HG03520 (cell line): Measurements from ENCODE around the gene KTN1.

Experiments used
- ATAC-seq: cut with Tn5 transposase; IDR thresholded peaks from one replicate; pipeline ENCODE4 v1.9.1; 2021; ENCODE audit warnings: mild to moderate bottlenecking, moderate library complexity; ENCODE audit not compliant: unreplicated experiment

KTN1 gene

DNA sequence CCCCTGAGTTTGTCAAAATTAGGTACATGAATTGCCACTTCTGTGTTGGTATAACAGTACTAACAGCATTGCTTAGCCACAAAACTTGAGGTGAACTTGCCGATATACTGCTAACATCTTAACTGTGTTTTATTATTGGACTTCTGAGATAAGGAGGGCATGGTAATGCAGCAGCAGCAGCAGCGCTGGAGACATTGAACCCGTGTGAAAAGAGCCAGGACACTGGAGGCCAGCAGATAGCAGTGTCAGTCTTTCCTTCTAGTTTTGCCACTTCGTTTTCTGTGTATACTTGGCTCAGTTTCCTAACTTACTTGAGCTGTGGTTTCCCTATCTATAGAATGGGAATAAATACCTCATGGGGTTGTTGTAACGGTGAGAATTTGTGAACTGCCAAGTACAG lies 82.7 kb downstream of the KTN1 start:
- no peak for ATAC-seq

DNA sequence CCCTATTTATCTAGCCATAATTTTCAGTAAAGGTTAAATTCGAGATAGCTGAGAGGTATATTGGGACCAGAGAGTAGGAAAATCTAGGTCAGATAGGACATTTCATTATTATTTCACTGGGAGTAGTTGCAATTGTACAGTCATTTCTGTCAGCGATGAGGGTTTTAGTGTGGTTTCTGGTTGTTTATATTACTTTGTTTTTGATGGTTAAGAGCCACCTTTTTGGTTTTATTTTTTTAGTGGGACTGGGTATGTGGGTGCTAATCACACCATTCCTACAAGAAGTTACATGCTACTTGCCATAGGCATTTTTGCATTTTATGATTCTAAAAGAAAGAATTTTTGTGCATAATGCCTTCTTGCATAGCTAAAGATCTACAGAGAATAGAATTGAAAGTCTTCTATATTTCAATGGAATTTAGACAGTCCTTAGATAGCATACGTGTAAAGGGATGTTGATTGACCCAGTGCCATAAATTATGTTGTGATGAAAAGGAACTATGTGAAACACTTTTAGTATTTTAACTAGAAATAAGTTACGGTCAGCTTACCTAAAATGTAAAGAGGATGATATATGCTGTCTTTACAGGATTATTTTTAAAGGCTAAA lies 85.2 kb downstream of the KTN1 start:
- no peak for ATAC-seq

- ATAC-seq: no peak
Measured at GRCh38 chr14:55667801-55668200, 87.8 kb downstream of the KTN1 start.

- ATAC-seq: no peak
Measured at GRCh38 chr14:55671641-55672040, 91.6 kb downstream of the KTN1 start.

DNA sequence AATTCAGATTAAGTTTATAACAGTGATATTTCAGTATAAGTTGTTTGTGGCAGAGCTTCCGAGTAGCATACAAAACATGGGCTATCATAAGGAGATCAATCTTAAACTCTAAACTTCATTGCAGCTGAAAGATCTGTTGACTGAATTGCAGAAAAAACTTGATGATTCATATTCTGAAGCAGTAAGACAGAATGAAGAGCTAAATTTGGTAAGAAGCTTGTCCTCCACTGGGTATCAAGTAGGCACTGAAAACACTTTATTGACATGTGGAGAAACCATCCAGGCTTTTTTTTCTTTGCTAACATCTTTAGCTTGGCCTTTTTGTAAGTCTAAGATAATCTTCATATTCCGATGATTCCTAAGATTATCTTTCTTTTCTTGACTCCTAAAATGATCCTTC lies 93.0 kb downstream of the KTN1 start:
- no peak for ATAC-seq

GRCh38 chr14:55681096-55681495 lies 101.1 kb downstream of the KTN1 start:
- ATAC-seq: no peak

- ATAC-seq: no peak
Measured at GRCh38 chr14:55684956-55685584, 105.1 kb downstream of the KTN1 start.

DNA sequence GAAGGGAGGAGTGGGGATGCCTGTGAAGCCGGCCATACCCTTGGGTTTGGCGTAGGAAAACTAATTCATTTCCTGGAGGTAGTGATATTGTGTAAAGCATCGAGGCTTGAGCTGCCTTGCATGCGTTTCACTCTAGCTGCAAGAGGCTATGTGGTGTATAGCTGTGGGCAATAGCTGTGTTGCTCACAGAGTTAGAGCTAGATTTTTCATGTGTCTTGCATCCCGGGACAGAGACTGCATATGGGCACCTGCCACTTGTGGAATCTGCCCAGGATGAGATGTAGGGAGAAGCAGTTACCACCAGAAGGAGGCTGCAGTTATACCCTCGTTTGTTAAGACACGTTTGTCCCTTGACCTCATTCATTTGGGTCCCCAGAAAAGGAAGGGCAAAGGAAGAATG lies 106.7 kb downstream of the KTN1 start:
- ATAC-seq: no peak

- no peak for ATAC-seq
Measured at GRCh38 chr14:55688566-55688965, 108.6 kb downstream of the KTN1 start.

DNA sequence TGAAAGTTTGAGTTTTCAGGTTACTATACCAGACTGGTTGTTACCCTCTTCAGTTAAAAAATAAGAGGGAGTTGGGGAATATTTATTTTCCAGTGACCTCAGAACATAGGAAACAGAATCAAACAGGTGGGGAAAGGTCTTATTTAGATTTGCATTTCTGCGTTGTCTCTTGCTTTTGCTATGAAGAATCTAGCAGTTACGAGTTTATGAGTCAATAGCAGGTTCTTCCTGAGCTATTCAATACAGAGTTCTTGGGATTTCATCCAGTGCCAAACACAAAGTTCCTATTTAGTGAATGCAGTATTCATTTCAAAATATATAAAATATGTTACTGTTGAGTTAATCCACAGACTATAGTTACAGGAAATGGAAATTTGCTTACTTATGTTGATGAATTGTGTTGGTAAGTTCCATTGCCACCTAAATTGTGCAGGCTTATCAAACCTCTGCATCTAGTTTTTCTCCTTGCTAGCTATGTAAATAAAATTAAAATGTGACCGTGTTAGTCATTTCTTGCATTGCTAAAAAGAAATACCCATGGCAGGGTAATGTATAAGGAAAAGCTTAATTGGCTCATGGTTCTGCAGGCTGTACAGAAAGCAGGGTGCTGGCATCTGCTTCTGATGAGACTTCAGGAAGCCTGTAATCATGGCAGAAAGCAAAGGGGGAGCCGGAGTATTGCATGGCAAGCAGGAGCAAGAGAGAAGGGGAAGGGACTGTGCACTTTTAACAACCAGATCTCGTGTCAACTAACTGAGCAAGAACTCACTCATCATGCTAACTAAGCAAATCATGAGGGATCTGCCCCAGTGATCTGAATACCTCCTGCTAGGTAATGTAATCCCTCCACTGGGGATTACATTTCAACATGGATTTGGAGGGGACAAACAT lies 110.2 kb downstream of the KTN1 start:
- ATAC-seq: no peak

- no peak for ATAC-seq
Measured at GRCh38 chr14:55691659-55692058, 111.7 kb downstream of the KTN1 start.

- no peak for ATAC-seq
Measured at GRCh38 chr14:55693904-55694303, 113.9 kb downstream of the KTN1 start.

DNA sequence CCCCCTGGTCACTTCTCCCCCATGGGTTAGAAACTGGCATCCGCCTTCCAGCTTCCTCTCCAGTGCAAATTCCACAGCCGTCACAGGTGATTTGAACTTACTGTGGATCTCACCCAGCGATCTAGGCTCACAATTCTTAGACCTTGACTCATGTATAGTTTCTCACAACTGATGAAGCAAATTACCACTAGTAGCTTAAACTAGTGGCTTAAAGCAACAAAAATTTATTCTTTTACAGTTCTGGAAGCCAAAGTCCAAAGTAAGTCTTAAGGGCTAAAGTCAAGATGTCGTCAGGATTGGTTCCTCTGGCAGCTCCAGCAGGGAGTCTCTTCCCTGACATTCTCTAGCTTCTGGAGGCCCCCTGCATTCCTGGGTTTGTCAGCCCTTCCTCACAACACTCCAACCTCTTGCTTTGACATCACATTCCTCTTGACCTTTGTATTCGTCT lies 117.4 kb downstream of the KTN1 start:
- no peak for ATAC-seq

DNA sequence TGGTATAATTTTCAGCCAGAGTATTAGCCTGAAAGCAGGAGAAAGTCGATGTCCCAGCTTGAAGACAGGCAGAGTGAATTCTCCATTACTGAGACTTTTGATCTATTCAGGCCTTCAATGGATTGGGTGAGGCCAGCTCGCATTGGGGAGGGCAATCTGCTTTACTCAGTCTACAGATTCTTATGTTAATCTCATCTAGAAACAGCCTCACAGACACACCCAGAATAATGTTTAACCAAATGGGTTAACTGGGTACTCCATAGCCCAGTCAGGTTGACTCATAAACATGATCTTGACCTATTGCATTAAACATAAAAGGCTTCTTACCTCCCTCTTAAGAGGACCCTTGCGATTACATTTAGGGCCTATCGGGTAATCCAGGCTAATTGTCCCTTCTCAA lies 118.0 kb downstream of the KTN1 start:
- ATAC-seq: no peak

DNA sequence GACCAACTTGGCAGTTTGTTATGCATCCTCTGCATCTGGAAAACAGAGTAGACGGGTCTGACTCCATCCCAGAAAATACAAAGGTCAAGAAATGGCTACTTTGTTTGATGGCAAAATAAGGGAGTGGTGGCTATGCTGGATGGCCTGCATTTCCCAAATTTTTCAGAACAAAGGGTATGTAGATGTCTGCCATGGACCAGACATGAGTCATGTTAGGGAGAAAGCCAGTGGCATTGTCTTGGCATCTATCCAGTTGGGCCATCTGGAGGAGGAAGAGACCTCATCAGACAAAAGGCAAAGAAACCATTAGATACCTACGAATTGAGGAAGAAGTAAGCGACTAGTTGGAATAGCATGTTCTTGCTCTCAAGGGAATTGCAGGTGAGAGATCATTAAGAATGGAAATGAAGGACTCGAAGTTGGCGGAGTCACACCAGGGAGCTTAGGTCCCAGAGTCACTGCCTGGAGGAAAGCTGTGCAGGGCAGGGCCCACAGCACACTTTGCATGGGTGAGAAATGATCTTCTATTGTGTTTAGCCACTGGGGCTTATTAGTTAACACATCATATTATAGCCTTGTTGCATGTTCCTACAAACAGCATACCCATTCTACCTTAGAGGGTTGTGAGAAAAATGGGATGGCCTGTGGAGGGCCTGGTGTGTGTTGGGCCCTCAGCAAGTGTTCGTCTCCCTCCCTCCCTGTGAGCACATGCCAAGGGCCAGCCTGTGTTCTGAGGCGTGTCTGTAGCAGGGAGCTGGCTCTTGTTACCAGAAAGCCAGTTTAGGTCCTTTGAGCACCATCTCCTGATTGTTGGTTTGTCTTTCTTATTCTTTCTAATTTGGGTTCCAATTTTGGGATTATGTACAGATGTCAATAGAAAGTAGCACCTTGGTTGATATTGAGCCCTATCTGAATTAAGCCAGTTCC lies 119.4 kb downstream of the KTN1 start:
- no peak for ATAC-seq

DNA sequence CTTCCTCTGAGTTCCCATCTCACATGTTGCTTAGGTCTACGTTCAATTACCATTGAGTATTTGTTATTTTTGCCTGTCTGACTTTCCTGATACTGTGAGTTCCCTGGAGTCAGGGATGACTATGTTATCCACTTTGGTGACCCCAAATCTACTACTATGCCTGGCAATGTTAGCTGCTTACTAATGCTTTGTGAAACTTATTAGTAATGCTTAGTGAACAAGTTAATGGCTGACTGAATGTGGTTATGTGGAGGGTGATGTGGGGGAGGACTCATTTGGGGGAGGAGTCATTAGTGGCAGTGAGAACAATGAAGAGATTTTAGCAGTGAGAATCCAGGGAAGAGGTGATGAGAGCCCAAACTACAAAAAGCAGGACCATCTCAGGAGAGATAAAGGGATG lies 121.6 kb downstream of the KTN1 start:
- ATAC-seq: peak; percentile 95

DNA sequence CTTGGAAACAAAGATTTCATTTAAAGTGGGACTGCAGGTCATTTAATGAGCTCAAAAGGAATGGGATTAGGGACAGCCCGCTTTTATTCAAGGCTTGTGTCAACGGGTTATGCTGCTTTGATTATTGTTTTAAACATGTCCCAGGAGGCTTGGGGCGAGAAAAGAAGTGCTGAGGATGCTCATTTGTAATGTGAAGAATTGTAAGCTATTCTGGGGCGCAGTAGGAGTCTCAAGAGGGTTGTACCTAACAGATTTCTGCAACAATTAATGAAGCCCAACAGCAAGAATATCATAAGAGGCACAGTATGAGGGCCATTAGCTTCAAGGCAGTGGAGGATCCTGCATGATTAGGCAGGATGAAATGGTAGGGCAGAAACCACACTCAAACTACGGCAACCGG lies 122.5 kb downstream of the KTN1 start:
- ATAC-seq: no peak

DNA sequence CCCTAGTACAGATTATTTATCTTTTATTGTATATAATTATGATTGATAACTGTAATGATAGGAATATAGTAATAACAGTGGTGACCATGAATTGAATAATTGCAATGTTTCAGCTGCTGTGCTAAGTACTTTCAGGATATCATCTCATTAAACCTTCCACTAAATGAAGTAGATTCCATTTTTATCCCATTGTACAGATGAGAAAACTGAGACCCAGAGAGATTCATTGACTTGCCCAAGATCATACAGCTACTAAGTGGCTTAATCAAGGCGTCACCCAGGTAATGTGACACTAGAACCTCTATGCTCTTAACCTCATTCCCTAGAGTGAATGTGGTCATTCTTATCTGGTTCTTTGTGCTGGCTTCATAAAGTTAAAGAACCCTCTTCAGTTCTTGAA lies 124.6 kb downstream of the KTN1 start:
- no peak for ATAC-seq

- ATAC-seq: no peak
Measured at GRCh38 chr14:55705651-55706364, 125.8 kb downstream of the KTN1 start.

DNA sequence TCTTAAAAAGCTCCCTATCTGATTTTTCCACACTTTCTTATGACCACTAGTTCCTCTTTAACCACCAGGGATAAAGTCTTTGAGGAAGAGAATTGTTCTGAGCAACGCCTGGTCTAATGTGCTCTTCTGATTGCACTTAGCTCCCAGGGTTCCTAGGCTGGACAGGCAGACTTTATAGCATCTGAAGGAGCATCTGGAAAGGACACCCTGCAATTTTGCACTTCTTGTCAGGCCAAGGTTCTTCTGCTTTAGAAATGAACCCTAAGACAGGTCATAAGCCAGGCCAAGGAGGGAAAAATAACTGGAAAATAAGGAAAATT lies 126.3 kb downstream of the KTN1 start:
- ATAC-seq: no peak
